Ecto neural progenitor cell (in vitro differentiated cells): ENCODE data around the gene PHF21A.
"Not testable (repeated sequence)": the region's sequence is repeated elsewhere in the genome, so short reads cannot be mapped to it uniquely, and the experiment has no call there.

ENCODE experiments used
- DNase-seq: peaks from one replicate; pipeline ENCODE4 v3.0.0-alpha.2; 2018; ENCODE audit warnings: low spot score

Gene PHF21A

DNA sequence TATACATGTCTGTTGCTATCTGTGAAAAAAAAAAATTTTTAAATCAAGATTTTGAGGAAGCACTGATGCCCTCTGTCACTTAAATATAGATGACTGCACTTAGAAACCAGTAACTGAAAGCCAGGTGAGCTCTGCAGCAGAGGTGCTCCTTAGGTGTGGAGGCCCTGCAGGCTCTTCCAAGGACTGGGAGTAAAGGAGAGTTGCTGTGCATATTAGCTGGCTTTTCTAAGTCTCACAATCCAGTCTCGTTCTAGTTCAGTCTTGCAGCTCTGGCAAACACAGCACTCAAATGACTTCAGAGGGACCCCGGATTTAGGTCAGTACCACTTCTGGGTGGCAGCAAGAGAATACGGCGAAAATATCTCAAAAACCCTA is 137.8 kb downstream of the PHF21A start:
- no peak for DNase-seq

DNA sequence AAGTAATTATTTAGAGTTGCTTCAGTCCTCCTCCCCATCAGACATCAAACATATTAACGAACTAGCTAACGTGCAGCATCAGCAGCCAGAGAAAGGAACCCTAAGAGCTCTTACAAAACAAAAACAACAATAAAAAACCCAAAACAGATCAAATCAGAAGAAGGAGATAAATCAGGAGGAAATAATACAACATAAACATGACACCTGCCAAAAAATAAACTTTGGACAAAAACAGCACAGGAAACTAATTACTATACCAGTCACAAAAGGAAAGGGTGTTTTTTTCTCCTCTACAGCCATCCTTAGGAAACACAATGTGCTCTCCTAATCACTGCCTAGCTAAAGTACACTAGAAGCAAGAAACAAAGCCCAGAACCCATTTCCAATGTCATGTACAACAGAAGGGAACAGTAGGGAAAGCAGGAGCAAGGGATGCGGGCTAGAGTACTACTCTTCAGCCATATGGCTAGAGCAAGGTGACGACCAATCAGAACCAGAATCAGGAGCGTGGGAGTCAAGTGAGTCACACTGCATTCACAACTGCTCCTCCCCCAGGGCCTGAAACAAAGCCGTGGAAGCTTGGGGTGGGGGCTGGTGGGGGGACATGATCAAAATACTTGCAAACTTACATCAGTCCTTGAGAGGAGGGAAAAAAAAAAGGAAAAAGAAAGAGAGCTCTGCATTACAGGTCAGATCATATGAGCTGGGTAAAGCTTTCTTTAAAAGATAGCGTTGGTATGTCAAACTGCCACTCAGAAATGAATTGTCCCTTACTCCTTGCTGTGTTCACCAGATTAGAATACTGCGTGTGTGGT is 138.4 kb downstream of the PHF21A start:
- DNase-seq = peak; percentile 57

DNA sequence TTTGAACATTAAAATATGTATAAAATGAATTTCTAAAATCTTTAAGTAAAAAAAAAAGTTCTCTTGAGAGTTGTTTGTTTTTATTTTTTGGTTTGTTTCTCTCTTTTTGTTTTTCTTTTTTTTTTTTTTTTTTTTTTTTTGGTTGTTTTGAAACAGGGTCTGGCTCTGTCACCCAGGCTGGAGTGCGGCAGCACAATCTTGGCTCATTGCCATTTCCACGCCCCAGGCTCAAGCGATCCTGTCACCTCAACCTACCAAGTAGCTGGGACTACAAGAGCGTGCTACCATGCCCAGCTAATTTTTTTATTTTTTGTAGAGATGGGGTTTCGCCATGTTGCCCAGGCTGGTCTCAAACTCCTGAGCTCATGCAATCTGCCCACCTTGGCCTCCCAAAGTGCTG is 139.4 kb downstream of the PHF21A start:
- DNase-seq = not testable (repeated sequence)

DNA sequence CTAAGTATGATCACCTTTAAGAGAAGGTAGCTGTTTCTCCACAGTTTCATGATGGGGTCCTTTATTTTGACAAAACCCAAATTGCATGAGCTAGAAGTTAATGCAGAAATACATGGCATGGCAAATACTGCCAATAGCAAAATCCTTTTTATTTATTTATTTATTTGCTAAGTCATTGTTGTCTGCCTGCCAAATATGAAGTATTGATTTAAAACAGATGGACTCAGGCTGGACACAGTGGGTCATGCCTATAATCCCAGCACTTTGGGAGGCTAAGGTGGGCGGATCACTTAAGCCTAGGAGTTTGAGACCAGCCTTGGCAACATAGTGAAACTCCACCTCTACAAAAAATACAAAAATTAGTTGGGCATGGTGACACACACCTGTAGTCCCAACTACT is 146.4 kb downstream of the PHF21A start:
- no peak for DNase-seq

DNA sequence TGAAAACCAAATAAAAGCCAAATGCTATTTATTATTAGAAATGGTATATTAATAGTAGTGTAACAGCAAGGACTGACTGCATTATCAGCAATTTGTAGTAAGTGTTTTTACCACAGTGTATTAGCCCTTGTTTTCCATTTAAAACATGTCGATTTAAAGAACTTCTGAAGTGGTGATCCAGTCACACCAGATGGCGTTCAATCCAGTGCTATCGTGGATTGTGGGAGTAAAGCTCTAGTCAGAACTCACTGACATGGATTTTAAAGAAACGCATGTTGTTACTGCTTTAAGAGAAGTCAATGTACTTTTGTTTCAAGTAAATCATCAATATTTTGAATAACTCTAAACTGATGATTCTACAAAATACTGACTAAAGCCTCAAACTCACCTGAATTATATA is 147.7 kb downstream of the PHF21A start:
- DNase-seq = no peak

DNA sequence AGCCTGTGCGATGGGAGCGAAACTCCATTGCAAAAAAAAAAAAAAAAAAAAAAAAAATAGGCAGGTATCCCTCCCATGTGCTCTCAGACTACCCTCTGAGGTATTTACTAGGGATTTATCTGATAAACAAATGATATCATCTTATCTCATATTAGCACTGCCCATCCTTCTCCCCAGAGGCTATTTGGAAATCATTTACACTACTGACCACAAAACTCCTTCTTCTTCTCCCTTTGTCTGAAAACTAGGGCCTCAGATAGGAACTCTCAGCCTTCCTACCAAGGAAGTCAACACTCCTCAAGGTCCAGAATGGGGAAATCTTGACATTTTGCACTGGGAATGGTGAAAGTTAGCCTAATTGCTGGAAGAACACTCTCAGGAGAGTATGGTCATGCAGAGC is 152.4 kb downstream of the PHF21A start:
- no peak for DNase-seq

DNA sequence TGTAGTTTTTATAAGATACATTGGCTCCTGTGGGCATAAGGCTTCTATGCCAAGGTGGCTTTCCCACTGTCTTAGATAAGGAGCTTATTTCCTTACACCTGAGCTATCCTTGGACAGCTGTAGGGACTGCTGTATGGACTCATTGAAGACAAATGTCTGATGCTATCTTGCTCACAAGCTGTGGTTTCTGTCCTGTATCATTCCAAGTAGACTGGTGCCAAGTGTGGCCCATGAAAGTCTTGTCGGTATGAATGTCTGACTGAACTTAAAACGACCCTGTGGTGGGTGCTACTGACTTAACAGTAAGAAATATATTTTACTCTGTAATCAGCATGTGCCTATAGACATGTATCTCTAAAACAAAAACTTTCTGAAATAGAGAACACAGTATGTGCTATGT is 153.7 kb downstream of the PHF21A start:
- DNase-seq = no peak

DNA sequence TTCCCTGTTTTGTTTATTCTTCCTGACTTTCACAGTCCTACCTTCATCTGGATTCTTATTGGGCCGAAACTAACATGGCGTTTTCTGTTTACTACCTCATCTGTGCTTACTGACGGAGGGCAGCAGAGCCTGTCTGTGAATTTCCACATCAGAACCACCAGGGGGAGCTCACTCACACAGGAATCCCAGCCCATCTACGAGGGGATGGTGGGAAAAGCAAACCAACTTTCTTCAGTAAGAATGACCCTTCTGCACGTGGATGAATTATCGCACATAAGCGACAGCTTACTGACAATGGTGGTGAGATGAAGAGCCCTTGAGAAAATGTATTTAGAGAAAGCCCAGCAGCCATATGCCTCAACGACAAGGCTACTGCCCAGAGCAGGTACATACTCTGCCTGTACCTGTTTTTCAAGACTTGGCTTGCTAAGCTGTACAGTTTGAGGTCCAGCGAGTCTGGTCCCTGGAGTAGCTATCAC is 156.3 kb downstream of the PHF21A start:
- peak; percentile 61 for DNase-seq

DNA sequence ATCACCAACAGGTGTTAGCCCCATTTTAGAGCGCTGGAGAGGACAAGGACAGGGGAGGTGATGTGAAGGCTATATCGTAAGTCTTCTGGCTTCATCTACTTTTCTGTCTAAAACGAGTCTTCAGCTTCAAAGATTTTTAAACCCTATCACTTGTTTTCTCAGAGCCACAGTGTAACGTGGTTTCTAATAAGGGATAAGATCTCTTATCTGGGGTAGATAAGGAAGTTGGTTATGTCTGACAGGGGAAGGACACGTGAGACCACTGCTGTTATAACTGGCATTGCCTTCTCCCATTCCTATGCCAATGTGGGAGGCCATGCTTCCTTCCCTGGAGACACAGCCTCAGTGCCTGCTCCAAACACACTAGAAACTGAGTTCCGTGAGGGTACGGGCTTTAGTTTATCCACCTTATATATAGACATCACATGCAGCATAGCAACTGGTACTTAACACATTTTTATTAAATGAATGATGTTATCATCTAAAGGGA is 159.5 kb downstream of the PHF21A start:
- no peak for DNase-seq

DNA sequence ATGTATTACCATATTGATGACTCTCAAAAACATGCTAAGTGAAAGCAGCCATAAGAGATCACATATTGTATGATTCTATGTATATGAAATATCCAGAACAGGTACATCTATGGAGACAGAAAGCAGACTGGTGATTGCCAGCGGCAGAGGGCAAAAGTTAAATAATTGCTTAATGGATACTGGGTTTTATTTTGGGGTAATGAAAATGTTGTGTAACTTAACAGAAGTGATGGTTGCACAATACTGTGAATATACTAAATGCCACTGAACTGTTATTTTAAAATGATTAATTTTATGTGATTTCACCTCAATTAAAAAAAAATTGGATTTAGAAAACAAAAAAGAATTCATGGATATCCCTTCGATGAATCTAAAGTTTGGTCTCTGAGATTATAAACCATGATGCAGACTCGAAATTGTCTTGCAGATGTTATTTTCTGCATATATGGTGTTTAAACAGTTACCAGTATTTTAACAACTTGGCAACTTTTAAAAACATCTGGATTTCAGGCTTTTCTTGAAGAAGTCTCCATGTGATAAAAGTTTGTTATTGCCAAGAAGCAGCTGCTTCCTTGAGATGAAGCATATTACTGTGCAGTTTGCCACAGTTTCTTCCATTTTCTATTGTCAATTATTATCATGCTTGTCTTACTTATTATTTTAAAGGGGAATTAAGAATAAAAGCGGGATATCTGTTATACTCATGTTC is 160.7 kb downstream of the PHF21A start:
- DNase-seq = no peak

DNA sequence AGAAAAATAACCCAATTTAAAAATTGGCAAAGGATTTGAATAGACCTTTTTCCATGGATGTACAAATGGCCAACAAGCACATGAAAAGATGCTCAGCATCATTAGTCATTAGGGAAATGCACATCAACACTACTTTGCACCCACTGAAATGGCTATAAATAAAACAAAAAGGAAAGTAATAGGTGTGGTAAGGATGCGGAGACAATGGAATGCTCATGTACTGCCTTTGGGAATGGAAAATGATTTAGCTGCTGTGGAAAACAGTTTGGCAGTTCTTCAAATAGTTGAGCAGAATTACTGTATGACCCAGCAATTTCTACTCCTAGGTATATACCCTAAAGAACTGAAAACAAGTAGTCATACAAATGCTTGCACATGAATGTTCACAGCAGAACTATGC is 161.4 kb downstream of the PHF21A start:
- DNase-seq = no peak

DNA sequence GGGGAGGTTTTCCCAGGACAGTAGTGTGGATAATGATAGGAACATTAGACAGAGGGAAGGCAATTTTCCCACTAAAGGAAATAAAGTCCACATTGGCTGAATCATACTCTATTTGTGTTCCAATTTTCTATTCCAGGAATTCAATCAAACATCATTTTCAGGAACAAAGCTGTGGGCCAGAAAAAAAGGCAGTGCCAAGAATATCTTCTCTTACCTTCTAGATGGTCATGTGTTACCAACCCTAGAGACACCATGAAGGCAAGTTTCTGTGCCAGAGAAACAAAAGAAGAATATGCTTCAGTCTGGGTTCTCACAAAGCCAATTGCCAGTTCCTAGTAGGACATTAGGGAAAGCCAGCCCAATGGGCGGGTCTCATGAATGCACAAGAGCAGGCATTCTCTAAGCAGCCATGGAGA is 171.3 kb downstream of the PHF21A start:
- no peak for DNase-seq

DNA sequence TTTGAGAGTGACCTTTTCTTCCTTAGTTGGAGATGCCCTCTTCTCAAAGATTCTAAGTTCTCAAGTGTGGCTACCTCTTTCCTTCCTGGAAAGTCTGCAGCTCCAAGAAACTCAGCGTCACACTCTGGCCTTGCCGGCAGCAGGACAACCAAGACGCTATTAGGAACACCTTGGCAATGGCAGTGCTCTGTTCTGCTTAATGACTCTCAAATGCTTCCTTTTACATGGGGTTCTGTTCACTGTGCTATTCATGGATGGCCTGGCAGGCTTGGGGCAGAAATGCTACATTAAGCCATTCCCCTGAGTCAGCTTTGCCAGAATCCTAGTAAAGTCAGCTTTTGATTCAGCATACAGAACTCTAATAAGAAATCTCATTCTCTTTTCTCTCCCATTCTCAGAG is 172.9 kb downstream of the PHF21A start:
- DNase-seq = no peak

DNA sequence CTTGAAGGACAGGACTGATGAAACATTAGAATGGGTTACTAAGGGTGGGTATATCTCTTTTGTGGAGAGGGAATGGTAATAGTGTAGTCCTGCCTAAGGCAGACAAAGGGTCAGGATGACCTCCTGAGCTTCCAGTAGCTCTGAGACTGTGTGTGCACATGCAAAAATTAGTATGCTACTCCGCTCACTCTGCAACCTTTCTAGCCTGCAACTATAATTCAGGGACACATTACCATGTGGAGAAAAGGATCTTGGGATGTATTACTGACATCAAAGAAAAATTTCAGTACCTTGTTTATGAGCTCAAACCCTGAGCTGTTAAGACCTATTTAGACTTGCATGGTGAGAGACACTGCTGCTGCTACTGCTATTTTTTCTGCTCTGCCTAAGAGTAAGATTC is 173.4 kb downstream of the PHF21A start:
- no peak for DNase-seq

DNA sequence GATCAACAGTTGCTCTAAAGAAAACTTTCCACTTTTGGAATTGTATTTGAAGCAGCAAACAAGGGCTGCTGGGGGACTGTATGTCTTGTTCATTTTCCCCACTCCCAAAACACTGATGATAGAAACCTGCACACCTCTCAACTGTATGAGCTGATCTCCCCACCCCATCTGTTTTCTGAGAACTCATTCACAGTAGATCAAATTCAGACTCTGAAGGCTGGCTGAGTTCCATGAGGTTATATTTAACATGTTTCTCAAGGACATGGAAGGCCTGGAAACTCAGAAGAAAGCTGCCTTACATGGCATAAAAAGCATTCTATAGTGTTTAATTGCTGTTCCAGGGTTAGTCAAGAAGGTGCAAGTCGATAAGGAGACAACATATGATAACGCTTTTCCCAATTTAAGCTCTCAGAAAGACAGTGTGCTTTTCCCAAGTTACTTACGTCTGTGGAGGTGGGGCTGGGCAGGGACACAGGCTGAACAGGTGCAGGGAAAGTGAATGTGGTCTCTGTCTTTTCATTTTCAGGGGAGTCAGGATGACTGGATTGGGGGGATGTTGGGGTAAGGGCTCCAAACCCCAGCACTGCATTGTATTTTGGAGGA is 175.8 kb downstream of the PHF21A start:
- DNase-seq = no peak

DNA sequence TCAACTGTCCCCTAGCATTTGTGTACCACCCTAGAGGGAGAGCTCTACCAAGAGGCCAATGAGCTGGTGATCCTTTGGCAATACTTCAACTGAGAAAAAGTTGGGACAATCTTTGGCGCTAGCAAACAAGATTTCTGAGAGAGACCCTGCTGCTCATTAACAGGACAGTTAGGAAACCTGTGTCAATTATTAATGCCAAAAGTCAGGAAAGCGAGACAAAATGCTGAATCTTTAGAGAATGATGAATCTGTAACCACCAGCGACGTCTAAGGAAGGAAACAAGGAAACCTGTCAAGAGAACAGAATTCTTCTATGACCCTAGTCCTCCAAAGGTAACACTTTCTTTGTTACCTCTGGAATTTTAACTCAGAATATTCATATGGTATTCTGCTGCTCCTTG is 178.9 kb downstream of the PHF21A start:
- no peak for DNase-seq

DNA sequence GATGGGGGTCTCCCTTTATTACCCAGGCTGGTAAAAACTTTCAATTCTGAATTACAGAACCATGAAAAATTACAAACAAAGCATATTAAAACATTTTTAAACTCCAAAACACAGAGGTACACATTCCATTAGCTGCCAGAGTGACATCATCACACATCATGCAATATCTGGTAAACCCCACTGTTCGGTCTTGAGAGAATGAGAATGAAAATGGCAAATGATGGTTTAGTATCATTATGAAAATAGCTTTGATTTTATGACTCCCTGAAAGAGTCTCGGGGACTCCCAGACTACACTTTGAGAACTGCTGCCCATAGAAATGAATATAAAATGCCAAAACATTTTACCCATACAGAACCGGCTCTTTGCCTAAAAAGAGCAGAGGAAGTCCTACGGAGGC is 180.0 kb downstream of the PHF21A start:
- DNase-seq = no peak

DNA sequence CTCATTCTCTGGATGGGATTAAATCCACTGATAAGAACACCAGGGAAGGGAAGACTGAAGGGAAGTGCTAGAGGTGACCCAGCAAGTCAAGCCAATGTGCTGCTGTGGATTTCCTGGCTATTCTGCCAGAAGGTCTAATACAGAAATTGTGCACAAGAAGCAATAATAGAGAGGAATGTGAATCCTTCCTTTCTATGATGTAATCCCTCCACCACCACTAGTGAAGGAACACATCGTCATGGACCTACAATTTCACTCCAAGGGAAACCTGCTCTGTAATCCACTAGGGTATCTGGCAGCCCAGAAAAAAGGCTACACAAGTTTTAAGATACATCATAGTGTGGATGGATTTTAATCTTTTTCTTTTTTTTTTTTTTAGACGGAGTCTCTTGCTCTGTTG is 181.4 kb downstream of the PHF21A start:
- no peak for DNase-seq

DNA sequence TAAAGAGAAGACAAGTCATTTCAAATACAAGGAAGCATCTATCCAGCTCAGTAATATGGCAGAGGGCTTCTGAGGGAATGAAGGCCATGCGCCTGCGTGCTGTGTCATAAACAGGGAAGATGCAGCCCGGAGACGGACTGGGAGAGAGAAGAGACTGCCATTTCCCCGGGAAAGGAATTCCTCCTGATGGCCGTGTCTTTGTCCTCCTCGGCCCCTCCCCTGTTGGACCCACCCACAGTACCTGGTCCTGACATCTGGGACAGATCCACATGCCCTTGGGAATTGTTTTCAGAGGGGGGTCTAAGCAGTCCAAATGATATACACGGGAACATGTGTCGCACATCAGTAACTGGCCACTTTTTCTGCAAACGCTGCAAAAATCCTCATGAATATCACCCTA is 183.3 kb downstream of the PHF21A start:
- no peak for DNase-seq

DNA sequence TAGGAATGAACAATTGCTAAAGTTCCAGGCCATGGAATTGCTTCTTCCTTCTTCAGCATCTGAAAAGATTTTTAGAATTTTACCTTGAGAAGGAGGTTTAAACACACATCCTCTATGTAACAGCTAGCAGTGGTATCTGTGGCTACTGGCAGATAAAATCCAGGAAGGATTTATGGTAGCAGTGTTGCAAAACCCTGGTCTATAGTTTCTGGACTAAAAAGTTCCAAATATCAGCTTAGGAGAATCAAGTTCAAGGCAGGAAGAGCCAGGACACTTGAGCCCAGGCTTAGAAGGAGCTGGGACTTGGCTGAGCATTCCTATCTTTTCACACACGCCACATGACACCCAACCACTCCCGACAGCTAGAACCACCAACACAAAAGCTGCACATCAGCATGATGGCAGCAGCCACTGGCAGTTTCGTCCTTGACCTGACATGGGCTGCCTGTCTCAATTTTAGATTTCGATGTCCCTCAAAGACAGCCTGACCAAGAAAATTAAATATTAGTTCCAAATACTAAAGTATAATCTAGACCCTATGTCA is 184.7 kb downstream of the PHF21A start:
- no peak for DNase-seq

DNA sequence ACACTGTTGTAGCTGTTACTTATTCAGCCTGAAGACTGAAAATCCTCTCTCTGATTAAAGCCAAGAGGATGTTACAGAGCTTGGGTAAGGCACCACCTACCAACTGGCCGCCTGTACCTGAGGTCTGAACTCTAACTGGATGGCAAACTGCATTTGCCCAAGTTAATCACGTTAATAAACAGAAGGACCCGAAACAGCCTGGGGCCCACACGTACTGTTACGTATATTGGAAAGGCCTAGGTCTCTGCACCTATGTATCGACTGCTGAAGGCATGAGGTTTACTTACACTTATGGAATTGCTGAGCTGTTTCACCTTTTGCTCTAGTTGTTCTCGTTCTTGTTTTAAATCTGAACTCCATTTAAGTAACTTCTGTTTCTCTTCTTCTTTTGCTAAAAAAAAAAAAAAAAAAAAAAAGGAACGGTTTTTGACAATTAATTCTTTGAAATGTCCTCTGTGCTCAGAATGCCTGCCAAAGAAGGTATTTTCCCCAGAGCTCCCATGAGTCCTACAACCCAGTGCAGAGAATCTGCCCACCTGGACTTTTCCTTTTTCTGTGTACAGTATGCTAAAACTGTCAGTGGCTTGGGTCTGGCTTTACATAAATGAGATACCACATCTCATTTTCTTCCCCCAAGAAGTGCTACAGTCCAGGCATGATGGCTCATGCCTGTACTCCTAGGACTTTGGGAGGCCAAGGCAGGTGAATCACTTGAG is 185.7 kb downstream of the PHF21A start:
- no peak for DNase-seq
